Ovary (tissue), 9 donors: ENCODE measurements around the gene UTP14C. TPM values are rescaled to one million over a fixed set of nuclear protein-coding genes. Genes with fewer than 3 reads are reported as not detected.

ENCODE experiments used
- DNase-seq, 5 donors: peaks; one replicate each; pipeline ENCODE4 v3.0.0-alpha.2; 2019 to 2020
- H3K27ac ChIP-seq, 2 donors: fragments of 200-600 bp; one replicate each; pipeline versions ENCODE4 v1.5.1 to v1.8.0; 2019 to 2022
- H3K27me3 ChIP-seq: fragments of 200-600 bp; one replicate; pipeline ENCODE4 v1.8.0; 2022
- H3K36me3 ChIP-seq: fragments of 200-600 bp; sonication (generic); one replicate; pipeline ENCODE4 v1.5.1; 2019
- H3K4me1 ChIP-seq: one replicate; pipeline ENCODE4 v1.8.1; 2013; ENCODE audit warnings: mild to moderate bottlenecking, moderate library complexity; ENCODE audit not compliant: insufficient read depth
- H3K4me3 ChIP-seq: fragments of 200-600 bp; sonication (generic); one replicate; pipeline ENCODE4 v1.5.1; 2017
- H3K9me3 ChIP-seq, 2 donors: fragments of 200-600 bp in 1 of 2; sonication (generic) in 1 of 2; one replicate each; pipeline versions ENCODE4 v1.5.1 to v1.8.1; 2013 to 2019; ENCODE audit warnings: mild to moderate bottlenecking in 1 of 2, moderate library complexity in 1 of 2
- CTCF ChIP-seq, 3 donors: fragments of 450-650 bp in 2 of 3; fragments of 200-600 bp in 1 of 3; IDR thresholded peaks; one replicate each; pipeline versions ENCODE4 v1.5.1 to v1.8.0; 2016 to 2022; ENCODE audit warnings: antibody characterized with exemption in 3 of 3, mild to moderate bottlenecking in 1 of 3
- EP300 ChIP-seq: sonication (generic); formaldehyde crosslinking; IDR thresholded peaks from one replicate; pipeline ENCODE4 v1.6.1; 2017; ENCODE audit warnings: antibody characterized with exemption
- POLR2A ChIP-seq: fragments of 450-650 bp; IDR thresholded peaks from one replicate; pipeline ENCODE4 v1.6.1; 2017; ENCODE audit warnings: antibody characterized with exemption, mild to moderate bottlenecking, moderate library complexity
- WGBS, 3 donors: extraction: QIAGEN DNeasy Blood & Tissue Kit in 1 of 3; methylation state at CpG; one replicate each; pipeline versions ENCODE4 v1.1.5 to v1.1.7; 2013 to 2017; 5-methylcytosine and 5-hydroxymethylcytosine counted together
- intact Hi-C, 4 donors: fragments of 100-400 bp; cut with DNase I; formaldehyde crosslinking; loops; one replicate each; pipeline versions ENCODE4 v1.11.0 to v1.15.1; 2022 to 2023
- polyA plus RNA-seq, 2 donors: library from polyadenylated mRNA; stranded (reverse); fragments of 200-250 nt in 1 of 2; fragments of 350-450 nt in 1 of 2; fragmentation: Illumina TruSeq in 1 of 2; extraction: RNeasy Lipid Tissue Mini Kit (QIAGEN cat#74804) in 1 of 2; gene quantifications; one replicate each; pipeline ENCODE4 v1.2.3, GENCODE V29; 2013 to 2014
- total RNA-seq, 7 donors: library from RNA; depleted of rRNA in 2 of 7; stranded (reverse); fragments of >200 nt in 2 of 7; fragmentation: NEBNext Ultra II Directional in 3 of 7; extraction: Animal tissue kit (Norgen Biotek cat#: 25700) in 3 of 7; gene quantifications; one replicate each; pipeline versions ENCODE4 v1.1.0 to v1.2.4, GENCODE V29; 2016 to 2023
- donor health status: DM: no; HTN: no; CAD: no; lungs with moderate emphysema.
- donor health status: DM: no; HTN: no; CAD: no.
- donor health status: Bipolar disorder and iron deficiency.
- donor health status: DM: yes; HTN: yes; CAD: no.
- donor health status: DM: no; HTN: no; CAD: no.
- donor health status: DM: yes; HTN: yes; CAD: no.

UTP14C gene
- total and polyA plus RNA-seq, 9 donors: 7.4 to 20.2 (median 14.6) TPM

GRCh38 chr13:51999921-52000320 lies 24.6 kb upstream of the UTP14C start:
- TF ChIP-seq EP300: no peak
- no peak for TF ChIP-seq POLR2A
- TF ChIP-seq CTCF (IDR thresholded peaks at IDR 0.05): no peak
- H3K27ac ChIP-seq: no peak overlapping the region
- no peaks in the 10 kb centered on the region for H3K27me3 ChIP-seq
- H3K4me1 ChIP-seq: peaks cover 8% of the 10 kb centered on the region
- no peaks in the 10 kb centered on the region for H3K36me3 ChIP-seq
- no peaks in the 10 kb centered on the region for H3K9me3 ChIP-seq
- no peak for DNase-seq
- H3K4me3 ChIP-seq: no peak overlapping the region
- intact Hi-C loops: loop anchor here in 1 of 4 donors (10.0 kb wide), 1 partner anchor 125 kb away; the partner anchor contains the start of gene NEK5
- WGBS, 3 donors: 48 to 73% (median 65%) methylated on average over 1 of the region's 1 CpG

GRCh38 chr13:52001120-52001731 lies 23.3 kb upstream of the UTP14C start:
- peaks cover under 1% of the 10 kb centered on the region for H3K4me1 ChIP-seq
- TF ChIP-seq EP300 (no peak), CTCF (IDR thresholded peaks at IDR 0.05) (no peak), POLR2A (no peak)
- 50 to 62% (median 53%) methylated on average over 3 of the region's 3 CpGs for WGBS, 3 donors
- H3K27me3 ChIP-seq: no peaks in the 10 kb centered on the region
- H3K4me3 ChIP-seq: no peak overlapping the region
- no peak for DNase-seq
- no peak overlapping the region for H3K27ac ChIP-seq
- intact Hi-C loops: loop anchor here in 1 of 4 donors (10.0 kb wide), 1 partner anchor 124 kb away; the partner anchor contains the start of gene NEK5
- no peaks in the 10 kb centered on the region for H3K9me3 ChIP-seq
- no peaks in the 10 kb centered on the region for H3K36me3 ChIP-seq

- H3K36me3 ChIP-seq: no peaks in the 10 kb centered on the region
- intact Hi-C loops: loop anchor here in 1 of 4 donors (10.0 kb wide), 1 partner anchor 122 kb away; the partner anchor contains the start of gene NEK5
- no peaks in the 10 kb centered on the region for H3K9me3 ChIP-seq
- no peaks in the 10 kb centered on the region for H3K27me3 ChIP-seq
- WGBS, 3 donors: 76 to 86% (median 77%) methylated on average over 3 to 4 of the region's 4 CpGs
- no peak for DNase-seq
- no peak overlapping the region for H3K4me3 ChIP-seq
- no peaks in the 10 kb centered on the region for H3K4me1 ChIP-seq
- TF ChIP-seq EP300 (no peak), CTCF (IDR thresholded peaks at IDR 0.05) (no peak), POLR2A (no peak)
- no peak overlapping the region for H3K27ac ChIP-seq
Observed at GRCh38 chr13:52002361-52002760, 22.1 kb upstream of the UTP14C start.

GRCh38 chr13:52003541-52003940 lies 20.9 kb upstream of the UTP14C start:
- TF ChIP-seq EP300 (no peak), POLR2A (no peak), CTCF (IDR thresholded peaks at IDR 0.05) (no peak)
- DNase-seq: no peak
- Histone ChIP-seq H3K4me1 (no peaks in the 10 kb centered on the region), H3K27me3 (no peaks in the 10 kb centered on the region), H3K36me3 (no peaks in the 10 kb centered on the region), H3K27ac (no peak overlapping the region), H3K9me3 (no peaks in the 10 kb centered on the region), H3K4me3 (no peak overlapping the region)
- 84 to 91% (median 91%) methylated on average over 4 of the region's 4 CpGs for WGBS, 3 donors
- intact Hi-C loops: loop anchor here in 1 of 4 donors (10.0 kb wide), 1 partner anchor 121 kb away; the partner anchor contains the start of gene NEK5
